IMR-90 (cell line): Measurements from ENCODE around the gene CCSER2.

ENCODE experiments used
- BHLHE40 ChIP-seq: fragments of 150-350 bp; IDR thresholded peaks from 2 replicates; pipeline ENCODE4 v1.6.1; 2016; ENCODE audit warnings: mild to moderate bottlenecking, low read depth, low read length
- CEBPB ChIP-seq: IDR thresholded peaks from 2 replicates; pipeline ENCODE4 v1.6.1; 2012; ENCODE audit warnings: low read depth, low read length, improper control_type of control experiment
- CHD1 ChIP-seq: IDR thresholded peaks from 2 replicates; pipeline ENCODE4 v1.6.1; 2012; ENCODE audit warnings: low read depth, low read length, improper control_type of control experiment
- CTCF ChIP-seq: conservative IDR thresholded peaks from 2 replicates; pipeline ENCODE4 v1.5.1; 2012; ENCODE audit warnings: mild to moderate bottlenecking, low read depth, low read length, improper control_type of control experiment
- MAZ ChIP-seq: IDR thresholded peaks from 2 replicates; pipeline ENCODE4 v1.6.1; 2012; ENCODE audit warnings: low read depth, mild to moderate bottlenecking, low read length, improper control_type of control experiment, moderate library complexity, borderline replicate concordance
- MXI1 ChIP-seq: IDR thresholded peaks from 2 replicates; pipeline ENCODE4 v1.6.1; 2012; ENCODE audit warnings: low read depth, mild to moderate bottlenecking, low read length, moderate library complexity, borderline replicate concordance
- POLR2A ChIP-seq: IDR thresholded peaks from 2 replicates; pipeline ENCODE4 v1.6.1; 2012; ENCODE audit warnings: mild to moderate bottlenecking, low read depth, low read length
- RAD21 ChIP-seq: IDR thresholded peaks from 2 replicates; pipeline ENCODE4 v1.6.1; 2012; ENCODE audit warnings: low read length, improper control_type of control experiment
- RCOR1 ChIP-seq: IDR thresholded peaks from 2 replicates; pipeline ENCODE4 v1.6.1; 2012; ENCODE audit warnings: mild to moderate bottlenecking, low read length, improper control_type of control experiment; ENCODE audit not compliant: insufficient replicate concordance
- RFX5 ChIP-seq: IDR thresholded peaks from 2 replicates; pipeline ENCODE4 v1.8.0; 2012; ENCODE audit warnings: low read depth, mild to moderate bottlenecking, low read length, moderate library complexity
- TF ChIP-seq, protein P1 (sequence below): fragments of 150-350 bp; IDR thresholded peaks from 2 replicates; pipeline ENCODE4 v1.6.1; 2017; ENCODE audit warnings: mild to moderate bottlenecking, antibody characterized with exemption, low read length, low read depth
- TF ChIP-seq, protein P2 (sequence below): fragments of 150-350 bp; IDR thresholded peaks from 2 replicates; pipeline ENCODE4 v1.6.1; 2016; ENCODE audit warnings: low read depth, mild to moderate bottlenecking, low read length, moderate library complexity, borderline replicate concordance

DNA sequence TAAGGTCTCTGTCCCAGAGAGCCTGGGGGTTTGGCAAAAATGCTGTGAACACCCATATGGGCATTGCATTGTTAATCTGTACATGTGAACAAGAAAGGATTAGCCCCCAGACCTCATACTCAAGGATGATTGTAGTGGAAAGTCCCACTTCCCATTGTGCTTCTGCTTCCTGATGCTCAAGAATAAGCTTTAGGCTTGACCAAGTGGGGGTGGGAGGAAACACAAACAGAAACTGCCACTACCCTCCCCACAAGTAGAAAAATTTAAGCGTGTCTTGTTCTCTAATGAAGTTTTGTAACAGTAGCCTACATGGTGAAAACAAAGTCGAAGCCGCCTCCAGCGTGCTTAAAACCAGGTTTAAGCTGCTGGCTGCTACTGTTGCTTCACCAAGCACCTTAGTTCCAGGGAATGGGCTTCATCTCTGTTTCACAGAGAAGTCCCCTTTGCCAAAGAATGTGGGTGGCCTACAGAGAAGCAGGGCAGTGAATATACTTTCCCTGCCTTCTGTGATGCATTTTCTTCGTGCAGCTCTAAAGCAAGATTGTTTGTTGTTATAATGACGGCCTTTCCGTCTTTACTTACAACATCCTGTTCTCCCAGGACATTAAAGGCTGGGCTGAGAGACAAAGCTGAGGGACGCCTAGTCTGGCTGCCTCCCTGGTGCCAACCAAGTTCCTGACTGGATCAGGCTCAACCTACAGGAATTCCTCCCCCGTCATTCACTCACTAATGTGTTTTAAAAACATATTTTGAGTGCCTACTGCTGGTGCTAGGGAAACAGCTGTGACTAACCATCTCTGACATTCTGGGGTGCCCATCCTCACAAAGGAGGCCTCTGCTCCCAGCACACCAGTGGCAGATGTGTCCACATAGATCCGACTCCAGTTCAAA lies 32.1 kb upstream of the CCSER2 start:
- TF ChIP-seq POLR2A (peak; percentile 73), RFX5 (no peak), CTCF (no peak), CEBPB (peak; percentile 86), RAD21 (peak; percentile 15), CHD1 (0 out of 2 replicates have a peak, but pooled peaks have one; percentile 26), MAZ (peak; percentile 19; the same call in 1 of the 2 replicates), RCOR1 (peak; percentile 82), BHLHE40 (peak; percentile 26; the same call in 1 of the 2 replicates), MXI1 (no peak)
- TF ChIP-seq, protein P1, sequence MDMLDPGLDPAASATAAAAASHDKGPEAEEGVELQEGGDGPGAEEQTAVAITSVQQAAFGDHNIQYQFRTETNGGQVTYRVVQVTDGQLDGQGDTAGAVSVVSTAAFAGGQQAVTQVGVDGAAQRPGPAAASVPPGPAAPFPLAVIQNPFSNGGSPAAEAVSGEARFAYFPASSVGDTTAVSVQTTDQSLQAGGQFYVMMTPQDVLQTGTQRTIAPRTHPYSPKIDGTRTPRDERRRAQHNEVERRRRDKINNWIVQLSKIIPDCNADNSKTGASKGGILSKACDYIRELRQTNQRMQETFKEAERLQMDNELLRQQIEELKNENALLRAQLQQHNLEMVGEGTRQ, result no peak
- TF ChIP-seq, protein P2, sequence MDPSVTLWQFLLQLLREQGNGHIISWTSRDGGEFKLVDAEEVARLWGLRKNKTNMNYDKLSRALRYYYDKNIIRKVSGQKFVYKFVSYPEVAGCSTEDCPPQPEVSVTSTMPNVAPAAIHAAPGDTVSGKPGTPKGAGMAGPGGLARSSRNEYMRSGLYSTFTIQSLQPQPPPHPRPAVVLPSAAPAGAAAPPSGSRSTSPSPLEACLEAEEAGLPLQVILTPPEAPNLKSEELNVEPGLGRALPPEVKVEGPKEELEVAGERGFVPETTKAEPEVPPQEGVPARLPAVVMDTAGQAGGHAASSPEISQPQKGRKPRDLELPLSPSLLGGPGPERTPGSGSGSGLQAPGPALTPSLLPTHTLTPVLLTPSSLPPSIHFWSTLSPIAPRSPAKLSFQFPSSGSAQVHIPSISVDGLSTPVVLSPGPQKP, result no peak
